ENCODE data around the gene NFIB. TPM values are rescaled to one million over a fixed set of nuclear protein-coding genes. Genes with fewer than 3 reads are reported as not detected.

Gene NFIB
- total RNA-seq, 1 experiment from 2014 or later: 12.5 TPM

DNA sequence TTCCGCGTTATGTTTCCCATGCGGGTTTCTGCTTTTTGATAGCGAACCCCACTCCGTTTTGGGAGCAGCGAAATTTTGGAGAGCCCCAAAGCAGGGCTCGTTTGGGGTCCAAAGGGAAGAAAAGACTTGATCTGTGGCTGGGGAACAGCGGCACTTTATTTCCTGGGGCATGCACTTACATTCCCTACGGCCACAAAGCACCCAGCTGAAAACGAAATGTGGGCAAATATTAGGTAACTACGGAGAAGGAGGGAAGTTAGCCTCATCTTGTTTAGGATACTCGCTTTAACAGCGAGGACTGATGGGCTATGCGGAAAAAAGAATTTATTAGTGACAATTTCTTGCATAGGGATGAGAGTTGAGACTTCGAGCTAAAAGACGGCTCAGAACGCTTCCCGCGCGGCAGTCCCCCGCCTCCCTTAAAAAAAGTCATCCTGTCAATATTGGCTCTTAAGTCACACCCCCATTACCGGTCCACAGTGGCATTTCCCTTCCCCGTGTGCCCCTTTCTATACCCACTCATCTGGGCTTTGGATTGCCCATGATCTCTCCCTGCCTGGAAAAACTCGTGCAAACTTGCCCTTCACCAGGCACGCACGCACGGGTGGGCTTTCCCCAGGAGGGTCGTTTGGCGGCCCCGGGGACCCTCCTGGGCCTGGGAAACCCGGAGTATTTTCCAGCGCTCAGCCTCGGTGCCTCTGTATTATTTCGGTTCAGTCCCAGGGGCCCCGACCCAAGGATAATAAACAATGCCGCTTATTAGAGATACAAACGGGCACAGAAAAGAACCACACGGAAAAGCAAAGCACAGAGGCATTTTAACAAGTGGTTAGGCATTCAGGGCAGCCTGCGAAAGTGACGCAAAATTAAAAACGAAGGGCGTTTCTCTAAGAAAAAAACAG lies 35.8 kb upstream of the NFIB start:
- Mint-ChIP-seq H3K4me1 (peaks cover 61% of the 10 kb centered on the region), H3K27ac (no peak overlapping the region), H3K27me3 (ENCODE audit: low read depth) (peaks cover 71% of the 10 kb centered on the region), H3K36me3 (no peaks in the 10 kb centered on the region), H3K4me3 (no peak overlapping the region), H3K9me3 (no peaks in the 10 kb centered on the region)
- POLR2A ChIA-PET: interaction anchor here (1.1 kb wide), 1 partner anchor 34 kb away, joined by 6 read pairs; no protein-coding TSS in a partner anchor
- DNase-seq (ENCODE audit: low spot score): no peak
- ATAC-seq: no peak
- CTCF ChIA-PET: interaction anchor here (1.0 kb wide), 1 partner anchor 34 kb away, joined by 3 read pairs; no protein-coding TSS in a partner anchor
- TF ChIP-seq, protein P1, sequence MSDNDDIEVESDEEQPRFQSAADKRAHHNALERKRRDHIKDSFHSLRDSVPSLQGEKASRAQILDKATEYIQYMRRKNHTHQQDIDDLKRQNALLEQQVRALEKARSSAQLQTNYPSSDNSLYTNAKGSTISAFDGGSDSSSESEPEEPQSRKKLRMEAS (CRISPR knock-in tag; IDR thresholded peaks at IDR 0.05): no peak
- no peak; the same call in 1 of the 2 replicates for TF ChIP-seq KAT7 (CRISPR knock-in tag; IDR thresholded peaks at IDR 0.05; ENCODE audit: borderline replicate concordance)
- no peak for TF ChIP-seq SP1 (CRISPR knock-in tag; conservative IDR thresholded peaks at IDR 0.05)
- TF ChIP-seq, protein P2, sequence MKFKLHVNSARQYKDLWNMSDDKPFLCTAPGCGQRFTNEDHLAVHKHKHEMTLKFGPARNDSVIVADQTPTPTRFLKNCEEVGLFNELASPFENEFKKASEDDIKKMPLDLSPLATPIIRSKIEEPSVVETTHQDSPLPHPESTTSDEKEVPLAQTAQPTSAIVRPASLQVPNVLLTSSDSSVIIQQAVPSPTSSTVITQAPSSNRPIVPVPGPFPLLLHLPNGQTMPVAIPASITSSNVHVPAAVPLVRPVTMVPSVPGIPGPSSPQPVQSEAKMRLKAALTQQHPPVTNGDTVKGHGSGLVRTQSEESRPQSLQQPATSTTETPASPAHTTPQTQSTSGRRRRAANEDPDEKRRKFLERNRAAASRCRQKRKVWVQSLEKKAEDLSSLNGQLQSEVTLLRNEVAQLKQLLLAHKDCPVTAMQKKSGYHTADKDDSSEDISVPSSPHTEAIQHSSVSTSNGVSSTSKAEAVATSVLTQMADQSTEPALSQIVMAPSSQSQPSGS (CRISPR knock-in tag; IDR thresholded peaks at IDR 0.05; ENCODE audit: borderline replicate concordance, low read depth): no peak

DNA sequence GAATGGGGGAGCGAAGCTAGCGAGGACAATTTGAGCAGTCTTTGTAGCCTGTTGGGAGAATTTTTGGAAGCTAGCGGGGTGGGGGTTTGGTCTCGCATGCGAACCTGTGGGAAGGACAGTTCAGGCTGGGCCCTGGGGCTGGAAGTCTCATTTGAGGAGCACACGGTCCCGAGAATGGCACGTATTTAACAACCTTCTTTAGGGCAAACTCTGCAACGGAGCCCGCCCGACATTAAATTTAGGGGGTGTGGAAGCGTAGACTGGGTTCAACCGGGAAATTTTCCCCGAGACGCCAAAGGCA lies 35.2 kb upstream of the NFIB start:
- no peak for DNase-seq (ENCODE audit: low spot score)
- CTCF ChIA-PET: interaction anchor here (1.0 kb wide), 1 partner anchor 33 kb away, joined by 3 read pairs; no protein-coding TSS in a partner anchor
- Mint-ChIP-seq H3K4me1 (peaks cover 60% of the 10 kb centered on the region), H3K27ac (no peak overlapping the region), H3K4me3 (no peak overlapping the region), H3K9me3 (no peaks in the 10 kb centered on the region), H3K27me3 (ENCODE audit: low read depth) (peaks cover 67% of the 10 kb centered on the region), H3K36me3 (no peaks in the 10 kb centered on the region)
- POLR2A ChIA-PET: interaction anchor here (1.1 kb wide), 1 partner anchor 33 kb away, joined by 6 read pairs; no protein-coding TSS in a partner anchor
- ATAC-seq: no peak
- TF ChIP-seq, protein P3, sequence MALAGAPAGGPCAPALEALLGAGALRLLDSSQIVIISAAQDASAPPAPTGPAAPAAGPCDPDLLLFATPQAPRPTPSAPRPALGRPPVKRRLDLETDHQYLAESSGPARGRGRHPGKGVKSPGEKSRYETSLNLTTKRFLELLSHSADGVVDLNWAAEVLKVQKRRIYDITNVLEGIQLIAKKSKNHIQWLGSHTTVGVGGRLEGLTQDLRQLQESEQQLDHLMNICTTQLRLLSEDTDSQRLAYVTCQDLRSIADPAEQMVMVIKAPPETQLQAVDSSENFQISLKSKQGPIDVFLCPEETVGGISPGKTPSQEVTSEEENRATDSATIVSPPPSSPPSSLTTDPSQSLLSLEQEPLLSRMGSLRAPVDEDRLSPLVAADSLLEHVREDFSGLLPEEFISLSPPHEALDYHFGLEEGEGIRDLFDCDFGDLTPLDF (CRISPR knock-in tag; IDR thresholded peaks at IDR 0.05): no peak
- TF ChIP-seq CREB1 (CRISPR knock-in tag; IDR thresholded peaks at IDR 0.05) (no peak), ATF1 (CRISPR knock-in tag; IDR thresholded peaks at IDR 0.05) (no peak), NFE2L1 (CRISPR knock-in tag; IDR thresholded peaks at IDR 0.05) (no peak), ZNF671 (CRISPR knock-in tag; IDR thresholded peaks at IDR 0.05) (no peak), ZNF263 (CRISPR knock-in tag; IDR thresholded peaks at IDR 0.05; ENCODE audit: low read depth) (no peak), ZNF396 (CRISPR knock-in tag; IDR thresholded peaks at IDR 0.05; ENCODE audit: borderline replicate concordance) (no peak), TCF7 (CRISPR knock-in tag; IDR thresholded peaks at IDR 0.05; ENCODE audit: low read depth) (no peak), FOXJ3 (CRISPR knock-in tag; IDR thresholded peaks at IDR 0.05; ENCODE audit: borderline replicate concordance) (no peak)
- TF ChIP-seq, protein P4, sequence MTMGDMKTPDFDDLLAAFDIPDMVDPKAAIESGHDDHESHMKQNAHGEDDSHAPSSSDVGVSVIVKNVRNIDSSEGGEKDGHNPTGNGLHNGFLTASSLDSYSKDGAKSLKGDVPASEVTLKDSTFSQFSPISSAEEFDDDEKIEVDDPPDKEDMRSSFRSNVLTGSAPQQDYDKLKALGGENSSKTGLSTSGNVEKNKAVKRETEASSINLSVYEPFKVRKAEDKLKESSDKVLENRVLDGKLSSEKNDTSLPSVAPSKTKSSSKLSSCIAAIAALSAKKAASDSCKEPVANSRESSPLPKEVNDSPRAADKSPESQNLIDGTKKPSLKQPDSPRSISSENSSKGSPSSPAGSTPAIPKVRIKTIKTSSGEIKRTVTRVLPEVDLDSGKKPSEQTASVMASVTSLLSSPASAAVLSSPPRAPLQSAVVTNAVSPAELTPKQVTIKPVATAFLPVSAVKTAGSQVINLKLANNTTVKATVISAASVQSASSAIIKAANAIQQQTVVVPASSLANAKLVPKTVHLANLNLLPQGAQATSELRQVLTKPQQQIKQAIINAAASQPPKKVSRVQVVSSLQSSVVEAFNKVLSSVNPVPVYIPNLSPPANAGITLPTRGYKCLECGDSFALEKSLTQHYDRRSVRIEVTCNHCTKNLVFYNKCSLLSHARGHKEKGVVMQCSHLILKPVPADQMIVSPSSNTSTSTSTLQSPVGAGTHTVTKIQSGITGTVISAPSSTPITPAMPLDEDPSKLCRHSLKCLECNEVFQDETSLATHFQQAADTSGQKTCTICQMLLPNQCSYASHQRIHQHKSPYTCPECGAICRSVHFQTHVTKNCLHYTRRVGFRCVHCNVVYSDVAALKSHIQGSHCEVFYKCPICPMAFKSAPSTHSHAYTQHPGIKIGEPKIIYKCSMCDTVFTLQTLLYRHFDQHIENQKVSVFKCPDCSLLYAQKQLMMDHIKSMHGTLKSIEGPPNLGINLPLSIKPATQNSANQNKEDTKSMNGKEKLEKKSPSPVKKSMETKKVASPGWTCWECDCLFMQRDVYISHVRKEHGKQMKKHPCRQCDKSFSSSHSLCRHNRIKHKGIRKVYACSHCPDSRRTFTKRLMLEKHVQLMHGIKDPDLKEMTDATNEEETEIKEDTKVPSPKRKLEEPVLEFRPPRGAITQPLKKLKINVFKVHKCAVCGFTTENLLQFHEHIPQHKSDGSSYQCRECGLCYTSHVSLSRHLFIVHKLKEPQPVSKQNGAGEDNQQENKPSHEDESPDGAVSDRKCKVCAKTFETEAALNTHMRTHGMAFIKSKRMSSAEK (CRISPR knock-in tag; IDR thresholded peaks at IDR 0.05; ENCODE audit: borderline replicate concordance): no peak
